SK-N-SH (cell line): ENCODE data around the gene COMMD10. TPM values are rescaled to one million over a fixed set of nuclear protein-coding genes. Genes with fewer than 3 reads are reported as not detected.
"Not testable (repeated sequence)": the region's sequence is repeated elsewhere in the genome, so short reads cannot be mapped to it uniquely, and the experiment has no call there.

Experiments used
- CTCF ChIA-PET: fragments of 300-600, 350-600 bp; formaldehyde crosslinking; extraction: SDS; loops from one replicate; lab custom pipeline; 2021; lab: Yijun Ruan, JAX
- POLR2A ChIA-PET: fragments of 350-600 bp; sonication (Branson Sonifier 250); formaldehyde crosslinking; extraction: SDS; loops from one replicate; lab custom pipeline; 2020; ENCODE audit warnings: antibody characterized with exemption, inconsistent platforms; lab: Yijun Ruan, JAX
- DNase-seq: peaks from one replicate; pipeline ENCODE4 v3.0.0; 2012
- H2AFZ ChIP-seq: fragments of 200-600 bp; sonication (generic); 2 replicates; pipeline ENCODE4 v1.8.1; 2016; ENCODE audit warnings: antibody characterized with exemption, mild to moderate bottlenecking, low read depth
- H3F3A ChIP-seq: fragments of 200-600 bp; sonication (generic); replicated peaks from 2 replicates; pipeline ENCODE3; 2016; ENCODE audit warnings: antibody characterized with exemption, mild to moderate bottlenecking; ENCODE audit not compliant: insufficient read depth
- H3K27ac ChIP-seq, 2 experiments: fragments of 200-500 bp in 1 of 2; fragments of 200-600 bp in 1 of 2; sonication (Bioruptor generic) in 1 of 2; sonication (generic), shearing (Covaris generic) in 1 of 2; 2 replicates each; pipeline versions ENCODE4 v1.5.1 to v1.6.1; 2014 to 2016; ENCODE audit warnings: low read depth in 2 of 2, inconsistent platforms in 1 of 2, low read length in 1 of 2, mild to moderate bottlenecking in 1 of 2, mixed read lengths in 1 of 2
- H3K27me3 ChIP-seq: fragments of 200-600 bp; sonication (generic), shearing (Covaris generic); 2 replicates; pipeline ENCODE4 v1.6.1; 2016; ENCODE audit warnings: mixed run types; ENCODE audit not compliant: insufficient read depth
- H3K36me3 ChIP-seq, 2 experiments: fragments of 200-500 bp in 1 of 2; fragments of 200-600 bp in 1 of 2; sonication (Bioruptor generic) in 1 of 2; sonication (generic) in 1 of 2; replicated peaks in 1 of 2; 2 replicates each; pipeline versions ENCODE3 to v1.5.1; 2014 to 2016; ENCODE audit warnings: low read length in 1 of 2, mild to moderate bottlenecking in 1 of 2; ENCODE audit not compliant: insufficient read depth in 2 of 2, control insufficient read depth in 1 of 2
- H3K4me1 ChIP-seq, 2 experiments: fragments of 200-500 bp in 1 of 2; fragments of 200-600 bp in 1 of 2; sonication (Bioruptor generic) in 1 of 2; sonication (generic), shearing (Covaris generic) in 1 of 2; 2 replicates each; pipeline versions ENCODE4 v1.5.1 to v1.6.1; 2014 to 2016; ENCODE audit warnings: low read depth in 1 of 2, low read length in 1 of 2, mixed run types in 1 of 2; ENCODE audit not compliant: insufficient read depth in 2 of 2, control insufficient read depth in 1 of 2
- H3K4me2 ChIP-seq: fragments of 200-600 bp; sonication (generic), shearing (Covaris generic); 2 replicates; pipeline ENCODE4 v1.6.1; 2017; ENCODE audit warnings: mixed run types
- H3K4me3 ChIP-seq, 2 experiments: fragments of 200-500 bp in 1 of 2; fragments of 200-600 bp in 1 of 2; sonication (Bioruptor generic) in 1 of 2; sonication (generic), shearing (Covaris generic) in 1 of 2; 2 replicates each; pipeline versions ENCODE4 v1.5.1 to v1.8.1; 2014 to 2016; ENCODE audit warnings: low read depth in 2 of 2, inconsistent platforms in 1 of 2, low read length in 1 of 2, mild to moderate bottlenecking in 1 of 2, mixed read lengths in 1 of 2, moderate library complexity in 1 of 2
- H3K79me2 ChIP-seq: fragments of 200-600 bp; sonication (generic); 2 replicates; pipeline ENCODE4 v1.8.1; 2017; ENCODE audit warnings: mild to moderate bottlenecking; ENCODE audit not compliant: insufficient read depth
- H3K9ac ChIP-seq: fragments of 200-600 bp; sonication (generic); 2 replicates; pipeline ENCODE4 v1.6.1; 2017; ENCODE audit warnings: mixed run types
- H3K9me2 ChIP-seq: fragments of 200-600 bp; sonication (generic); 2 replicates; pipeline ENCODE4 v1.6.1; 2017; ENCODE audit warnings: mixed run types
- H3K9me3 ChIP-seq: fragments of 200-600 bp; sonication (generic); 2 replicates; pipeline ENCODE4 v1.6.1; 2017; ENCODE audit warnings: mixed run types, mild to moderate bottlenecking, moderate library complexity
- H4K20me1 ChIP-seq: fragments of 200-600 bp; sonication (generic); 2 replicates; pipeline ENCODE4 v1.6.1; 2017; ENCODE audit warnings: mild to moderate bottlenecking, mixed run types; ENCODE audit not compliant: insufficient read depth
- EP300 ChIP-seq, 2 experiments: IDR thresholded peaks; 2 replicates each; pipeline versions ENCODE4 v1.4.0 to v1.6.1; 2012; ENCODE audit warnings: borderline replicate concordance in 1 of 2, low read depth in 1 of 2, low read length in 1 of 2
- FOXJ3 ChIP-seq: sonication (generic); formaldehyde crosslinking; IDR thresholded peaks from 2 replicates; pipeline ENCODE4 v1.5.1; 2020; ENCODE audit warnings: mild to moderate bottlenecking, missing genetic modification reagents
- MEF2A ChIP-seq: IDR thresholded peaks from 2 replicates; pipeline ENCODE4 v1.4.0; 2012; ENCODE audit warnings: low read depth, borderline replicate concordance
- NRF1 ChIP-seq: IDR thresholded peaks from 2 replicates; pipeline ENCODE4 v1.6.1; 2012; ENCODE audit warnings: low read depth, mild to moderate bottlenecking, low read length
- TAF1 ChIP-seq: IDR thresholded peaks from 2 replicates; pipeline ENCODE4 v1.6.1; 2012; ENCODE audit warnings: low read depth, mild to moderate bottlenecking, low read length, moderate library complexity, borderline replicate concordance
- YY1 ChIP-seq: IDR thresholded peaks from 2 replicates; pipeline ENCODE4 v1.4.0; 2012; ENCODE audit warnings: low read depth, mild to moderate bottlenecking
- WGBS: methylation state at CpG from one replicate; pipeline ENCODE4 v1.1.6; 2017; ENCODE audit warnings: low lambda C conversion rate; 5-methylcytosine and 5-hydroxymethylcytosine counted together
- polyA plus RNA-seq, 3 experiments: library from polyadenylated mRNA; depleted of rRNA; stranded (reverse); fragments of >200 nt; gene quantifications; 2 replicates each; pipeline ENCODE4 v1.2.3, GENCODE V29; 2012

Gene COMMD10
- polyA plus RNA-seq, 1 of the 3 experiments (the other 2 are of a cell fraction): 9.4 TPM

- TF ChIP-seq TAF1: no peak
- no peak for TF ChIP-seq FOXJ3 (CRISPR knock-in tag)
- TF ChIP-seq EP300 (IDR thresholded peaks at IDR 0.05; ENCODE audit: borderline replicate concordance in 1 of 2, low read depth in 1 of 2, low read length in 1 of 2): no peak
- TF ChIP-seq MEF2A: no peak
Observed at GRCh38 chr5:116098998-116099397, 14.2 kb downstream of the COMMD10 start (continued).

GRCh38 chr5:116104941-116105340, 20.1 kb downstream of the COMMD10 start:
- H3K27me3 ChIP-seq, H3K9me2 ChIP-seq, H3K4me2 ChIP-seq, H4K20me1 ChIP-seq, H3K27ac ChIP-seq, H3F3A ChIP-seq, DNase-seq, H3K4me3 ChIP-seq, H3K9me3 ChIP-seq, CTCF ChIA-PET, H3K4me1 ChIP-seq, H2AFZ ChIP-seq, H3K79me2 ChIP-seq, H3K9ac ChIP-seq: not testable (repeated sequence)
- WGBS: 90% methylated on average over 2 of the region's 2 CpGs
- POLR2A ChIA-PET: interaction anchor here (0.6 kb wide), 1 partner anchor 152 kb away, joined by 4 read pairs; no protein-coding TSS in a partner anchor
- peaks cover 4 to 12% of the 10 kb centered on the region in 2 experiments for H3K36me3 ChIP-seq

- Histone ChIP-seq H2AFZ (no peak overlapping the region), H3K4me1 (no peaks in the 10 kb centered on the region), H3K27ac (no peak overlapping the region), H3K9ac (no peak overlapping the region), H3K9me3 (peaks cover 11% of the 10 kb centered on the region; the same call in 1 of the 2 replicates), H3K27me3 (no peaks in the 10 kb centered on the region), H4K20me1 (no peaks in the 10 kb centered on the region), H3F3A (no peaks in the 10 kb centered on the region), H3K9me2 (no peaks in the 10 kb centered on the region), H3K36me3 (peaks cover 0 to 19% of the 10 kb centered on the region in 2 experiments), H3K79me2 (peaks cover 10% of the 10 kb centered on the region; the same call in 1 of the 2 replicates), H3K4me3 (no peak overlapping the region), H3K4me2 (no peak overlapping the region)
- WGBS: 48% methylated on average over 1 of the region's 1 CpG
- ChIA-PET CTCF (interaction anchor here (1.3 kb wide), 1 partner anchor 47 kb away, joined by 3 read pairs; no protein-coding TSS in a partner anchor), POLR2A (no interaction called here)
- no peak for TF ChIP-seq YY1
- DNase-seq: no peak
Observed at GRCh38 chr5:116115163-116115562, 30.3 kb downstream of the COMMD10 start.

- Histone ChIP-seq H3K79me2 (no peaks in the 10 kb centered on the region), H3F3A (peaks cover 9% of the 10 kb centered on the region), H3K4me3 (no peak overlapping the region), H3K36me3 (peaks cover 0 to 2% of the 10 kb centered on the region in 2 experiments), H3K9me3 (no peaks in the 10 kb centered on the region), H3K9ac (no peak overlapping the region), H3K4me1 (no peaks in the 10 kb centered on the region; a peak in 1 of 4 replicates), H3K4me2 (no peak overlapping the region), H3K27me3 (no peaks in the 10 kb centered on the region), H4K20me1 (no peaks in the 10 kb centered on the region), H2AFZ (peak overlapping the region; percentile 50; the same call in 1 of the 2 replicates), H3K27ac (peak overlapping the region in 1 of 2 experiments; percentile 11; a peak in 1 of 4 replicates), H3K9me2 (no peaks in the 10 kb centered on the region)
- TF ChIP-seq NRF1: no peak
- ChIA-PET CTCF (no interaction called here), POLR2A (no interaction called here)
- no peak for DNase-seq
- WGBS: 42% methylated on average over 2 of the region's 2 CpGs
Observed at GRCh38 chr5:116130471-116130870, 45.6 kb downstream of the COMMD10 start.
